GM11168 (cell line): ENCODE measurements around the gene SIGLEC6.

Experiments
- in situ Hi-C: fragments of 300-500 bp; cut with MboI; formaldehyde crosslinking; loops from one replicate; pipeline ENCODE4 v1.12.0; 2022; ENCODE audit warnings: low sequenced_read_pairs; ENCODE audit not compliant: unreplicated experiment

The SIGLEC6 gene

DNA sequence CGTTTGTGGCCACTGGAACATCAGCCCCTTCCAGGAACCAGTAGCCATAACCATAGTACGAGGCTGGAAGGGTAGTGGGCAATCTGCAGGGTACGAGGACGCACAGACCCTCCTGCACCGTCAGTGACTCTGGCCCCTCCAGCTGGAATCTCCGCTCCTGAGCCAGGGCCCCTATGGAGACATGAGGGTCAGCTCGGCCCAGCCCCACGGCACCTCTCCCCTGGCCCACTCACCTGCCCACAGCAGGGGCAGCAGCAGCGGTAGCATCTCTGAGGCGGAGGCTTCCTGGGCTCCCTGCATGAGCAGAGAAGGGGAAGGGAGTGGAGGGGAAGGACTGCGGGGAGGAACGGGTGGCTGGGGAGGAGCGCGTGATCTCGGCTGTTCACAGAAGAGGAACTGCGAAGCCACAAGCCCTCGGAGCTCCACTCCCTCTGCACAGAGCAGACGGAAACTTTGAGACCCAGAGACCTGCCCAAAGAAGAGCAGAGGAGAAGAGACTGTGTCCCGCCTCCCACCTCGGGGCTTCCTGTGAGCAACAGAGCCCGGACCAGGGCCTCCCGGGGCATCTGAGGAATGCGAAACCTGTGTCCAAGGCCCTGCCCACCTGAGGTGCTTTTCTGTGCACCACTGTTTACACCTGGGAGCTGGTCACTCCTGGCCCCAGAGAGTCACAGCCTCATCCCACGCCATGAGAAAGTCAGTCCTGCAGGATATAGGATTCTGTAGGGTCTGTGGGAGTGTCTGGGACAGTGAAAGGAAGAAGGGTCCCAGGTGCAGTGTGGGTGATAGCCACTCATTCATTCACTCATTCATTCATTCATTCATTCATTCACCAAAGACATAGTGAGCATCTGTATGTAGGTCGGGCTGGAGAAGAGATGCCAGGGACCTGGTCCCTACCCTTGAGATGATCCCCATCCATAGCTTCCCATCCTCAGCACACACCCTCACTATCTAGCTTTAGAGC is at the start of gene SIGLEC6:
TSS of gene SIGLEC6 (minus strand) at position 322 of the 967 bp plus-strand sequence. CDS start at position 300, 22 bp downstream.
- in situ Hi-C loops: no loop called here

GRCh38 chr19:51576850-51577249 is 45.4 kb upstream of the SIGLEC6 start:
- in situ Hi-C loops: no loop called here

- in situ Hi-C loops: no loop called here
Measured at GRCh38 chr19:51573331-51573730, 41.9 kb upstream of the SIGLEC6 start.

DNA sequence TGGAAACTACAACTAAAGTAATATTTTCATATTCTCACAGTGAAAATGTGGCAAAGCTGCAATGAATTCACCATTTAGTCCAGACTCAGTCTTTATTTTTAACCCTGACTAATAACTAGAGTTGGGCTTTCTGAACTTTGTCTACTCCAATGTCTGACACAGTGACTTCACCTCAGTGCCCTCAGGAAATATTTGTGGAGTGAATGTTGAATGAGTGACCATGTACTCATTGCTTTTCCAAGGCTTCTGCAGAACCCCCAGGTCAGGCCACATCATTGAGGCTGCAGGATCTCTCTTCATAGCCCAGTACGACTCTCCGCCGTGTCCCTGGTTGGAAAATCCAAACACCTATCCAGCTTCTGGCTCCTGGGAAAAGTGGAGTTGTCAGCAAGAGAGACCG is 41.4 kb upstream of the SIGLEC6 start:
- in situ Hi-C loops: no loop called here

GRCh38 chr19:51572410-51572809 is 40.9 kb upstream of the SIGLEC6 start:
- in situ Hi-C loops: no loop called here

- in situ Hi-C loops: no loop called here
Measured at GRCh38 chr19:51571599-51571998, 40.1 kb upstream of the SIGLEC6 start.

DNA sequence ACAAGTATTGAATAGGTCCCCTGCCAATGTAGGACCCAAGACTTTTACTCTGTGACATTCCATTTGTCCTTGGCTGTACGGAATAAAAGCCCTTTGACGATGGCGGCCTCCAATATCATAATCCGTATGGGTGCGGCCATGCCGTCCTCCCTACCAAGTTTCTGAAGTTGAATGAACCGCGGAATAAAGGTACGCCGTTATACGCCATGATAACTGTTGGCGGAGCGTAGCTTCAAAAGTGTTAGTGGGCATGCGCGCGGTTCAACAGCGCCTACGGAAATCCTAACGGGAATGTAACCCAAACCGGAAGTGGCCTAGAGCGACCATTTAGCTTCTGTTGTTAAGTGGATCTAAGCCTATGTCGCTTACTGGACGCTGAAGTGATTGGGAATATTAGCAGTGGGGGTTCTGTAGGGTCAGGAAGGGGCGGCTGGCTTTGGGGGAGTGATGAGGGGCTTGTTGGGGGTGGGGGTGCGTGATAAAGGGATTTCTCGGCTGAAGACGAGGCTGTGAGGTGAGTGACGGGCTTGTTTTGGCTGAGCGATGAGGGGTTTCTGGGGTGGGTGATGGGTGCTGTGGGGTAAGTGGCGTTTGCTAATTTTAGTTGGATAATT is 39.6 kb upstream of the SIGLEC6 start, which contains the start of gene ZNF175:
TSS of gene ZNF175 (plus strand) at position 322 of the 614 bp plus-strand sequence. CDS start 2,047 bp downstream, outside the sequence.
- in situ Hi-C loops: no loop called here

GRCh38 chr19:51568456-51568855 is 37.0 kb upstream of the SIGLEC6 start:
- in situ Hi-C loops: no loop called here

- in situ Hi-C loops: no loop called here
Measured at GRCh38 chr19:51567583-51567982, 36.1 kb upstream of the SIGLEC6 start.

DNA sequence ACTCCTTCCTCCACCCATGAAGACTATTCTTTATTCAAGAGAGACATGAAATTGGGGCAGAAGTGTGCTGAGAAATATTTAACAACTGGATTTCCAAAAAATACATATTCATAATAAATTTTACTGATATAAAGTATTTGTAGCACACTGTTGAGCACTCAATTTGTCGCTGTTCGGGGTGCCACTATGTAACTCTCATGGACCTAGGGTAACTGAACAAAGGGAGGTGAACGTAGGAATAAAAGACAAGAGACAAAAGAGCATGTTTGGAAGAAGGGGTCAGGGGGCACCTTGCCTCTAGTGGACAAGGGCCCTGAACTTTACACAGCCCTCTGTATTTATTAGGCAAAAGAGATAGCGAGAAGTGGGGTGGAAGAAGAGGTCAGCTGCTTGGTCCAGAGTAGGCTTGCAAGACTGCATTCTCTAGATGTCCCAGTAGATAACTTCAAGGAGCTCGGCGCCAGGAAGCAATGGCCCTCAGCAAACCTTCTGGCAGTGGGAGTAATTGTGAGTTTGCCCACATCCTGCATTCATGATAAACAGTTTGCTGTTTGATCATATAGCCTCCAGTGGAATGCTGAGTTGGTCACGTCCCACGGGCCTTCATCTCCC is 35.1 kb upstream of the SIGLEC6 start:
- in situ Hi-C loops: no loop called here

DNA sequence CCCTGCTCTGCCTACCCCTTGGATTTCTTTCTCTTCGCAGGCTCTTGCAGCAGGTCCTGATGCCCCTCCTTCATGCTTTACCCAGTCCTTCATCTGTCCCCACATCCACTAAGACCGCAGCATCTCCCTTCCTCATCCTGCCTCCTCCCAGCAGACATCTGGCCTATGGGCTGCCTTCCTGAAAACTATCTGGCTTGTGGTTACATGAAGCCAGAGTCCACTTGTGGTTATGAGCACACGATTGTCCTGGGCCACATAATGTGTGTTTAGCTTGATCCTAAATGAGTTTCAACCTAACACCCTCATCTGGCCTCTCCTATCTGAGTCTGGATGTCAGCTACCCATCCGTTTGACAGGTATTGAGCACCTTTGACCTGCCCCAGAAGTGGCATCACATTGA is 34.1 kb upstream of the SIGLEC6 start:
- in situ Hi-C loops: no loop called here

- in situ Hi-C loops: no loop called here
Measured at GRCh38 chr19:51564791-51565190, 33.3 kb upstream of the SIGLEC6 start.

GRCh38 chr19:51560339-51560738 is 28.9 kb upstream of the SIGLEC6 start:
- in situ Hi-C loops: no loop called here

DNA sequence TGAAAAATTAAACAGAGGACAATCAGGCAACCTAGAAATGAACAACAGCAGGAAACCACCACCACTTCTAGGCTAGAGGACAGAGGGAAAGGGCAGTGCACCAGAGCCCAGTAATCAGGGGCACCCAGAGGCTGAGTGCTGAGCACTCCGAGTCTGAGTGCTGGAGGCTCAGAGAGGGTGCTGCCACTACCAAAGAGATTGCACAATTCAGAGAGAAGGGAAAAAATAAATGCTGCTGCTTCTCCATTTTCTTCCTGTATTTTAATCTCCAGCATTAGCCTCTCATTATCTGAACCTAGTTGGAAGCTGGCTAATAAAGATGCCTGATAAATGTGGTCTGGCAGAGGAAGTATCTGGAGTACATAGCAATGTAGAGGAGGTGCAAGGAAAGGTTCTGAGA is 27.8 kb upstream of the SIGLEC6 start:
- in situ Hi-C loops: no loop called here

GRCh38 chr19:51552996-51553725 is 21.7 kb upstream of the SIGLEC6 start:
- in situ Hi-C loops: no loop called here

GRCh38 chr19:51552608-51552995 is 21.1 kb upstream of the SIGLEC6 start:
- in situ Hi-C loops: no loop called here

DNA sequence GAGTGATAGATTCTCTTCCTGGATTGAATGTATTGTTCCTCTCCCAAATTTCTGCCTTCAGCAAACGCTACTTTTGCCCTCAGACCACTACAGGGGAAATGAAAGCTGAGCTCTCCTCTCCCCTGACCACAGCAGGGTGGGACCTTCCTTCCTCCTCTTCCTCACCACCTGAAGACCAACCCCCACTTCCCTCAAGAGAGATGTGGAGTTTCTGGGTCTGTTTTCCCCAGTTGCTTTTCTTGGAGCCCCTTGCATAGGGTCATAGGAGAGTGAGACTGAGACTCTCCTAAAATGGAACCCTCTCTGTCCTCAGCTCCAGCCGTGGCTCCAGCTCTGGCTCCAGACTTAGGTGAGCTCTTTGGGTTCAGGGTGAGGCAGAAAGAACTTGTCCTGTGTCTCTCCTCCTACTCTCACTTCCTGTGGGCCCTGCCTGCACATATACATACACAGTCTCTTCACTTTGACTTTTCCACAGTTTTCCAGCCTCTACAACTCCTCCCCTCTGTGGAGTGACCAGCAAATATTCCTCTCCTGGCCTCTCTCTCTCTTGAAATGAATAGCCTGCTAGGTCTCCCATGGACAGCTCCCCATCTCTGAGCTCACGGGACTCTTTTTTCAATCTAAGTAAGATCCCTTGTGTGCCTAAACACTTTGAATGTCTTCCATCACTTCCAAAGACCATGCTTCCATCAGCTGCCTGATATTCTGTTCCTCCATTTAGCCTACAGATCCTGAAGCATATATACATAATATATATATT is 20.4 kb upstream of the SIGLEC6 start:
- in situ Hi-C loops: no loop called here

DNA sequence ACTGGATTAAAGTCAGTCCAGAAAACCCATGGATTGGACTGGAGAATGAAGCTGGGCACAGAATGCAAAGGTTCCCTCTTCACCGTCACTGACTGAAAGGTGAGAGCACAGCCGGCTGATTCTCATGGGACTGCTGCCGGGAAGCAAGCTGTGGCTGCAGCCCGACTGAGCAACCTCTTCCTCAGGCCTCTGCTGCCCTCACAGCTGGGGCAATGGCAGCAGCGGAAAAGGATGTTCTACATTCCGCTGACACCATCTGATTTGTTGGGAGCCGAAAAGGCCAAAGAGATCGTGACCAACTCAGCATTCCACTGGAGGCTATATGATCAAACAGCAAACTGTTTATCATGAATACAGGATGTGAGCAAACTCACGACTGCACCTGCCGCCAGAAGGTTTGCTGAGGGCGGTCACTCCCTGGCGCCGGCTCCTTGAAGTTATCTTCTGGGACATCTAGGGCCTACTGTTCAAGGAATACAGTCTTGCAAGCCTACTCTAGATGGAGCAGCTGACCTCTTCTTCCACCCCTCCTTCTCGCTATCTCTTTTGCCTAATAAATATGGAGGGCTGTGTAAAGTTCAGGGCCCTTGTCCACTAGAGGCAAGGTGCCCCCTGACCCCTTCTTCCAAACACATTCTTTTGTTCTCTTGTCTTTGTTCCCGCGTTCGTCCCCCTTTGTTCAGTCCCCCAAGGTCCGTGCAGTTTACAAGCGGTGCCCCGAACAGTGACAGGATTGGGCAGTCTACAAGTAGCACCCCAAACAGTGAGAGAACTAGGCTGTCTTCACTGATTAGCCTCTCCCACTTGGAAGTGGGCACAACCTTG is 19.6 kb upstream of the SIGLEC6 start:
- in situ Hi-C loops: no loop called here
